ENCODE results near the gene ARF4. TPM values are rescaled to one million over a fixed set of nuclear protein-coding genes. Genes with fewer than 3 reads are reported as not detected.

ARF4 gene
- total and polyA plus RNA-seq, 12 donors = 67.2 to 443 (median 163) TPM

- no peaks in the 10 kb centered on the region for H3K9me3 ChIP-seq (replicated peaks in 1 of 3)
- H3K4me3 ChIP-seq = no peak overlapping the region
- no peaks in the 10 kb centered on the region for H3K4me1 ChIP-seq (replicated peaks in 1 of 2)
- TF ChIP-seq CTCF (IDR thresholded peaks at IDR 0.05) (no peak), POLR2A (IDR thresholded peaks at IDR 0.05) (no peak)
- H3K27me3 ChIP-seq = no peaks in the 10 kb centered on the region
- no peaks in the 10 kb centered on the region for H3K36me3 ChIP-seq (replicated peaks in 1 of 2)
- H3K27ac ChIP-seq = no peak overlapping the region
- no peak for DNase-seq
- intact Hi-C loops (cut with DNase I) = no loop called here
Observed at GRCh38 chr3:57530071-57530608, 67.0 kb downstream of the ARF4 start.

Small RNAs within 50 kb of the gene (small RNA-seq; reads per million reads assigned to genes)
- gene RNU6-108P (0 reads per million in 2 donors), gene RNU6-483P (0 reads per million in 2 donors), gene RNU6ATAC26P (0 reads per million in 2 donors)

Other genes starting within 250 kb of the ARF4 start
- gene DNAH12, start 53.0 kb downstream of the ARF4 start, total RNA-seq = 1 to 10 TPM in 1 of 9 donors, under 1 TPM in 8; 0.21 to 1.8 (median 0.46) TPM
- gene DNAH12, start 53.0 kb downstream of the ARF4 start, polyA plus RNA-seq = 1 to 10 TPM in 1 of 3 donors, under 1 TPM in 2; 0.16 to 1.4 (median 0.84) TPM
- 10 to 100 TPM; 19.4 to 42.3 (median 28.5) TPM for gene PDE12, start 41.1 kb downstream of the ARF4 start, total RNA-seq
- gene PDE12, start 41.1 kb downstream of the ARF4 start, polyA plus RNA-seq = 10 to 100 TPM in 1 of 3 donors, 1 to 10 TPM in 2; 3.0 to 25.1 (median 3.4) TPM
- 10 to 100 TPM; 13.2 to 29.3 (median 24.7) TPM for gene DENND6A, start 95.7 kb upstream of the ARF4 start, total RNA-seq
- 10 to 100 TPM in 1 of 3 donors, 1 to 10 TPM in 2; 7.8 to 13.7 (median 10.0) TPM for gene DENND6A, start 95.7 kb upstream of the ARF4 start, polyA plus RNA-seq
- 100 to 1,000 TPM in 5 of 9 donors, 10 to 100 TPM in 4; 56.4 to 134 (median 101) TPM for gene SLMAP, start 159.0 kb upstream of the ARF4 start, total RNA-seq
- gene SLMAP, start 159.0 kb upstream of the ARF4 start, polyA plus RNA-seq = 10 to 100 TPM; 18.9 to 68.6 (median 23.0) TPM

Data from adrenal gland (tissue), 12 donors.